ENCODE data around the gene SNRPD2. TPM values are rescaled to one million over a fixed set of nuclear protein-coding genes. Genes with fewer than 3 reads are reported as not detected.
"Not testable (repeated sequence)": the region's sequence is repeated elsewhere in the genome, so short reads cannot be mapped to it uniquely, and the experiment has no call there.

SNRPD2 gene
- total RNA-seq, 2 experiments from 2014 or later = 485 to 566 TPM

DNA sequence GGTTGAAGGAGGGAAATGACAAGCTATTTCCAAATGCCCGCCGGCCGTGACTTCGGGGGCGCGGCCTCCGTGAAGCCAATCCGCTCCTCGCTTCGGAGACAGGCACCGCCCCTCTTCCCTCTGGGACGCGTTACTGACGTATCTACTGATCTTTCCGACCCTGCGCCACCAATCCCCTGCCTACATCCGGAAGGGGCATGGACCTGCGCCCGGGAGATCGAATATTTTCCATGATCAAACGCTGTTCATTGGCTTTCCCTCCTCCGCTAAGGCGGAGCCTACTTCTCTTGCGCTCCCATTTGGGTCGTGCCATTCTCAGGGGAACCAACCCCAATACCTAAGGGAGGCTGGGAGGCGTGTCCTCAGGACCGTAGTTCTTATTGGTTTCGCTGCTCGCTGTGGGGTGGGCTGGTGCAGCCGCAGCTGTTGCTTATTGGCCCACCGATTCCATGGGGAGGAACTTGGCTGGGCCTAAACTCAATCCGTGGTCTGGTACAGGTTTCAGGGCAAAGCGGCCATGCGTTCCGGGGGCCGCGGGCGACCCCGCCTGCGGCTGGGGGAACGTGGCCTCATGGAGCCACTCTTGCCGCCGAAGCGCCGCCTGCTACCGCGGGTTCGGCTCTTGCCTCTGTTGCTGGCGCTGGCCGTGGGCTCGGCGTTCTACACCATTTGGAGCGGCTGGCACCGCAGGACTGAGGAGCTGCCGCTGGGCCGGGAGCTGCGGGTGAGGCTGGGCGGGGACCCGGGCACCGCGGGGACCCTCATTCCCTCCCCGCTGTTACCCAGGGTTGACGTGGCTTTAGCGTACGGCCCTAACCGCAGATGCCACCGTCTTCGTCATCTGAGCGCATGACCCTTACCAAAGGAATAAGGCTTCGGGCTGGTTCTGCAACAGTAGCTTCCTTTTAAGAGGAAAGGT lies 693 bp upstream of the SNRPD2 start, which contains the start of gene QPCTL:
QPCTL (plus strand) TSS at position 480 of the 919 bp plus-strand sequence; CDS start at position 518, 38 bp downstream.
- Mint-ChIP-seq H3K27me3 (no peaks in the 10 kb centered on the region), H3K36me3 (ENCODE audit: low read depth) (peaks cover 29% of the 10 kb centered on the region), H3K9me3 (no peaks in the 10 kb centered on the region), H3K27ac (peak within 1 kb of the TSS; percentile 91), H3K4me1 (peaks cover 18% of the 10 kb centered on the region), H3K4me3 (peak within 1 kb of the TSS; percentile 92)
- peak; percentile 99 for DNase-seq
- CTCF ChIA-PET = interaction anchor here (0.6 to 7.9 kb wide), 17 partner anchors 9 to 272 kb away, joined by 3 to 80 read pairs (median 5); partner anchors contain the start of genes FBXO46 and FOXA3
- POLR2A ChIA-PET = interaction anchor here (0.6 to 2.1 kb wide), 3 partner anchors 15 to 118 kb away, joined by 3 to 5 read pairs (median 3); no protein-coding TSS in a partner anchor

DNA sequence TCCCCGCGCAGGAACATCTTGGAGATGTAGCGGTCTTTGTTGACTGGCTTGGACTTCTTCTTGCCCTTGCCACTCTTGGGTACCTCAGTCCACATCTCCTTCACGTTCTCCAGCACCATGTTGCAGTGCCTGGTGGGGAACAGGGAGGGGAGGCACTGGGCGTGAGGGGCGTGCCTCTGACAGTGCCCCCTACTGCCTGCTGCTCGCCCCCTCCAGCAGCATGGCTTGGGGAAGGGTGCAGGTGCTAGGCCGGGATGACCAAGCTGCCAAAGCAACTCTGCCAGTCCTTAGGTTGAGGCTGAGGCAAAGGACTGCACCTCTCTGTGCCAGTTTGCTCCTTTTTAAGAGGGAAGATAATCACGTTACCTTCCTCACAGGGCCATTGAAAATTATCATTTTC lies 4.2 kb downstream of the SNRPD2 start:
- ChIA-PET POLR2A (interaction anchor here (0.6 kb wide), 1 partner anchor 498 kb away, joined by 3 read pairs; no protein-coding TSS in a partner anchor), CTCF (interaction anchor here (0.6 to 1.8 kb wide), 2 partner anchors 10 to 27 kb away, joined by 4 to 8 read pairs; no protein-coding TSS in a partner anchor)
- H3K4me1 Mint-ChIP-seq = peaks cover 14% of the 10 kb centered on the region
- no peaks in the 10 kb centered on the region for H3K9me3 Mint-ChIP-seq
- no peak overlapping the region for H3K27ac Mint-ChIP-seq
- peaks cover 43% of the 10 kb centered on the region for H3K36me3 Mint-ChIP-seq (ENCODE audit: low read depth)
- no peak overlapping the region for H3K4me3 Mint-ChIP-seq
- no peak for DNase-seq
- H3K27me3 Mint-ChIP-seq = no peaks in the 10 kb centered on the region

DNA sequence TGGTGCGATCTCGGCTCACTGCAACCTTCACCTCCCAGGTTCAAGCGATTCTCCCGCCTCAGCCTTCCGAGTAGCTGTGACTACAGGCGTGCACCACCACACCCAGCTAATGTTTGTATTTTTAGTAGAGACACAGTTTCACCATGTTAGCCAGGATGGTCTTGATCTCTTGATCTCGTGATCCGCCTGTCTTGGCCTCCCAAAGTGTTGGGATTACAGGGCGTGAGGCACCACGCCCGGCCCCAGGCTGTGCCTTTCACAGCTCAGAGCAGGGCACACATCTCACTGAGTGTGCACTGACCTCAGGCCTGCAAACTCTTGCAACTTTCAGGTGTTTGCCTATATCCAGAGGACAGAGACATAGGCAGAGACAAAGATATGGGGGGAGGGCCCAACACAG lies 6.7 kb downstream of the SNRPD2 start:
- DNase-seq, H3K27me3 Mint-ChIP-seq, H3K9me3 Mint-ChIP-seq, H3K4me3 Mint-ChIP-seq, H3K27ac Mint-ChIP-seq, POLR2A ChIA-PET: not testable (repeated sequence)
- CTCF ChIA-PET = interaction anchor here (0.7 kb wide), 2 partner anchors 59 to 206 kb away, joined by 3 to 5 read pairs; no protein-coding TSS in a partner anchor
- Mint-ChIP-seq H3K4me1 (peaks cover 15% of the 10 kb centered on the region), H3K36me3 (ENCODE audit: low read depth) (peaks cover 41% of the 10 kb centered on the region)

DNA sequence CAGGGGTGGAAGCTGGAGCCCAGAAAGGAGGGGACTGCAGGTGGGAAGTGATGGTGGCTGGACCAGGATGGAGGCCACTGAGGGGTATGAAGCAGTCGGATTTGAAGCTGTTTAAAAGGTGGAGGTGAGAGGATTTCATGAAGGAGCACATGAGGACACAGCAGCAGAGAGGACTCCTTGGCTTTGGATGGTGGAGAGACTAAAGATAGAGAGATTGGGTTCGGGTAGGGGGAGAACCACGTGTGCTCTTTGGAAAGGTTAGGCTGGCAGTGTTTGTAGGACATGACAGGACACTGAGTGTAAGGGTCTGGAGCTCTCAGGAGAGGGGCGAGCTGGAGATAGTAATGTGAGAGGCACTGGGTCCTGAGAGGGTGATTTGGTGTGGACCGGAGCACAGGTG lies 8.8 kb downstream of the SNRPD2 start:
- Mint-ChIP-seq H3K27ac (peak overlapping the region; percentile 17), H3K27me3 (peaks cover 2% of the 10 kb centered on the region), H3K4me1 (peaks cover 13% of the 10 kb centered on the region), H3K9me3 (no peaks in the 10 kb centered on the region), H3K36me3 (ENCODE audit: low read depth) (peaks cover 27% of the 10 kb centered on the region), H3K4me3 (no peak overlapping the region)
- CTCF ChIA-PET = interaction anchor here (0.5 kb wide), 1 partner anchor 8 kb away, joined by 4 read pairs; no protein-coding TSS in a partner anchor
- no peak for DNase-seq
- POLR2A ChIA-PET = no interaction called here

DNA sequence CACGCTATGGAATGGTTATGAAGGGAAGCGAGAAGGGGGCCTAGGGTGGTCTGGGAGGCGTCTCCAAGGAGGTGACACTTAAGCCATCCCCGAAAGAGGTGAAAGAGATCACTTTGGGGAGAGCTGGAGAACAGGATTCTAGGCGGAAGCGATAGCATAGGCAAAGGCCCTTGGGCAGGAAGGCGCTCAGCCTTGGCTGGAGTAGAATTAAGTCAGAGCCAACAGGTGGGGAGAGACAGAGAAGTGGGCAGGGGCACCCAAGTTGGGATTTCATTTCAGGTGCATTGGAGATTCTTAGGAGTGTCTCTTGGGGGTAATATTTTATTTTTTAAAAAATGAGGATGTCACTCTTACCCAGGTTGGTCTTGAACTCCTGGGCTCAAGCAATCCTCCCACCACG lies 9.6 kb downstream of the SNRPD2 start:
- H3K27me3 Mint-ChIP-seq = peaks cover 7% of the 10 kb centered on the region
- CTCF ChIA-PET = interaction anchor here (0.6 to 9.2 kb wide), 5 partner anchors 10 to 39 kb away, joined by 3 to 80 read pairs (median 3); partner anchors contain the start of genes QPCTL and SNRPD2
- H3K36me3 Mint-ChIP-seq (ENCODE audit: low read depth) = peaks cover 20% of the 10 kb centered on the region
- POLR2A ChIA-PET = no interaction called here
- DNase-seq = no peak
- no peaks in the 10 kb centered on the region for H3K9me3 Mint-ChIP-seq
- H3K27ac Mint-ChIP-seq = no peak overlapping the region
- peak overlapping the region; percentile 6 for H3K4me3 Mint-ChIP-seq
- H3K4me1 Mint-ChIP-seq = peaks cover 19% of the 10 kb centered on the region

DNA sequence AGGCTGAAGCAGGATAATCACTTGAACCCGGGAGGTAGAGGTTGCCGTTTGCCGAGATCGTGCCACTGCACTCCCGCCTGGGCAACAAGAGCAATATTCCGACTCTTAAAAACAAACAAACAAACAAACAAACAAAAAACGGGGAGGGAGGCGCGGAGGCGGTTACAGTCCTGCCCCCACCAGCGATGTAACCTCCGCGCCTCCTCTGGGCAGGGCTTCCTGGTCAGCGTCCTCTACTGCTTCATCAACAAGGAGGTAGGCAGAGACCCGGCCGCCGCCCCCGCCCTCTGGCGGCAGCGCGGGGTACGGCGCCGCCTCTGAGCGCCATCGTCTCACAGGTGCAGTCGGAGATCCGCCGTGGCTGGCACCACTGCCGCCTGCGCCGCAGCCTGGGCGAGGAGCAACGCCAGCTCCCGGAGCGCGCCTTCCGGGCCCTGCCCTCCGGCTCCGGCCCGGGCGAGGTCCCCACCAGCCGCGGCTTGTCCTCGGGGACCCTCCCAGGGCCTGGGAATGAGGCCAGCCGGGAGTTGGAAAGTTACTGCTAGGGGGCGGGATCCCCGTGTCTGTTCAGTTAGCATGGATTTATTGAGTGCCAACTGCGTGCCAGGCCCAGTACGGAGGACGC lies 10.2 kb downstream of the SNRPD2 start:
- Mint-ChIP-seq H3K36me3 (ENCODE audit: low read depth) (peaks cover 15% of the 10 kb centered on the region), H3K9me3 (no peaks in the 10 kb centered on the region), H3K27ac (peak overlapping the region; percentile 90), H3K4me3 (peak overlapping the region; percentile 76), H3K4me1 (peaks cover 22% of the 10 kb centered on the region), H3K27me3 (peaks cover 7% of the 10 kb centered on the region)
- DNase-seq = peak; percentile 88
- POLR2A ChIA-PET = no interaction called here
- CTCF ChIA-PET = interaction anchor here (0.6 to 9.2 kb wide), 14 partner anchors 11 to 300 kb away, joined by 3 to 80 read pairs (median 3); partner anchors contain the start of genes GIPR, QPCTL and SNRPD2

DNA sequence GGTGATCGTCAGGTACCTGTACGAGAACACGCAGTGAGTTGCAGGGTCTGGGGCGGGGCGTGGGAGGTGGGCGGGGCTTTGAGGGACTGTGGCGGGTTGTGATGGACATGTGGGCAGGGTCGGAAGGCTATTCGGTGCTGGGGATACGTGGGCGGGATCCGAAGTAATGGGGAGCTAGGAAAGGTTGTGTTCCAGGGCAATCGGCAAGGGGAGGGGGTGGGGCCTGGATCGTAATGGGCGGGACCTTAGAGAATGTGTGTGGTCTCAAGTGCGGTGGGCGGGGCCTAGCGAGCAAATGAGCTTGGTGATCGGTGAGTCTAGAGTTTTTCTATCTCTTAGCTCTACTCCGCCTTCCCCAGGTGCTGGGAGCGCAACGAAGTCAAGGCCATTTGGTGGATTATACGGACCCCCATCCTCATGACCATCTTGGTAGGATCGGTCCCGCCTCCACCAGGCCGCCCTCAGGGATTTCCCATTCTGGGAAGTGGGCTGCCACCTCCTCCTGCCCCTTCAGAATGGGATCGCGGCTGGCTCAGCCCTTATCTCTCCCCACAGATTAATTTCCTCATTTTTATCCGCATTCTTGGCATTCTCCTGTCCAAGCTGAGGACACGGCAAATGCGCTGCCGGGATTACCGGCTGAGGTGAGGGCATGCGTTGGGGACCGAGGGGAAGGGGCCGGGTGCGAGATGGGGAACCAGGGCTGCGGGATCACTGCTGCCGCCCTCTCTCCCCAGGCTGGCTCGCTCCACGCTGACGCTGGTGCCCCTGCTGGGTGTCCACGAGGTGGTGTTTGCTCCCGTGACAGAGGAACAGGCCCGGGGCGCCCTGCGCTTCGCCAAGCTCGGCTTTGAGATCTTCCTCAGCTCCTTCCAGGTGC lies 14.2 kb downstream of the SNRPD2 start:
- ChIA-PET POLR2A (interaction anchor here (1.6 kb wide), 1 partner anchor 13 kb away, joined by 5 read pairs; the partner anchor contains the start of gene SNRPD2), CTCF (interaction anchor here (0.5 to 9.2 kb wide), 17 partner anchors 8 to 238 kb away, joined by 3 to 80 read pairs (median 4); partner anchors contain the start of genes GIPR, QPCTL and SNRPD2)
- H3K36me3 Mint-ChIP-seq (ENCODE audit: low read depth) = no peaks in the 10 kb centered on the region
- H3K27me3 Mint-ChIP-seq = peaks cover 9% of the 10 kb centered on the region
- peaks cover 22% of the 10 kb centered on the region for H3K4me1 Mint-ChIP-seq
- peak overlapping the region; percentile 55 for H3K27ac Mint-ChIP-seq
- H3K4me3 Mint-ChIP-seq = peak overlapping the region; percentile 72
- H3K9me3 Mint-ChIP-seq = no peaks in the 10 kb centered on the region
- peak; percentile 80 for DNase-seq

DNA sequence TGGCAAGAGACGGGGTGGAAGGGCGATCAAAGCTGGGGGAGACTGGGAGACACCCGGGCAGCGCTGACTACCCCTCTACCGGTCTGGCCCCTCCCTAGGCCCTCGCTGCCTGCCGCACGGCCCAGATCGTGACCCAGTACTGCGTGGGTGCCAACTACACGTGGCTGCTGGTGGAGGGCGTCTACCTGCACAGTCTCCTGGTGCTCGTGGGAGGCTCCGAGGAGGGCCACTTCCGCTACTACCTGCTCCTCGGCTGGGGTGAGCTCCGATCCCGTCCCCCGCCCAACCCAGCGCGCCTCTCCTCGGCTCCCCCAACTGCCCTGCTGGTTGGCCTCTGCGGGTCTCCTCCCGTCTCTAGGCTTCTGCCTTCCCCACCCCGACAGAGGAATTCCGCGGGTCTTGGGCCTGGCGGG lies 14.9 kb downstream of the SNRPD2 start:
- no peak overlapping the region for H3K27ac Mint-ChIP-seq
- no peaks in the 10 kb centered on the region for H3K36me3 Mint-ChIP-seq (ENCODE audit: low read depth)
- H3K4me1 Mint-ChIP-seq = peaks cover 19% of the 10 kb centered on the region
- peaks cover 9% of the 10 kb centered on the region for H3K27me3 Mint-ChIP-seq
- ChIA-PET CTCF (interaction anchor here (0.7 to 9.2 kb wide), 9 partner anchors 9 to 208 kb away, joined by 3 to 80 read pairs (median 6); partner anchors contain the start of genes QPCTL and SNRPD2), POLR2A (interaction anchor here (1.6 kb wide), 1 partner anchor 14 kb away, joined by 5 read pairs; the partner anchor contains the start of gene SNRPD2)
- H3K4me3 Mint-ChIP-seq = peak overlapping the region; percentile 56
- H3K9me3 Mint-ChIP-seq = no peaks in the 10 kb centered on the region
- peak; percentile 38 for DNase-seq

DNA sequence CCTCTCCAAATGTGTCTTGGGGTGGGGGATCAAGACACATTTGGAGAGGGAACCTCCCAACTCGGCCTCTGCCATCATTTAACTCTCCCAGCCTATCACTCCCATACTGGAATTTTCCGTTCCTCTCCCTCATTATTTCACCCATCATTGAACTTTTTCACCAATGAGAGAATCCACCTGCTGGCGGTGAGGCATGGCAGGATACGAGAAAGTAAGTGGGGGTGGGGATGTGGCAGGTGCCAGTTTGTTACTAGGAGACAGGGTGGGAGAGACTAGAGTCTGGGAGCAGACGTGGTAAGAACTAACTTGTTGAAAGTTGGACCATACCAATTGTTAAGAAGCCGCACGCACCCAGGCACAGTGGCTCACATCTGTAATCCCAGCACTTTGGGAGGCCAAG lies 16.8 kb downstream of the SNRPD2 start:
- H3K36me3 Mint-ChIP-seq (ENCODE audit: low read depth) = peaks cover 2% of the 10 kb centered on the region
- no peak for DNase-seq
- no peak overlapping the region for H3K27ac Mint-ChIP-seq
- no peaks in the 10 kb centered on the region for H3K9me3 Mint-ChIP-seq
- ChIA-PET POLR2A (no interaction called here), CTCF (interaction anchor here (1.4 to 9.2 kb wide), 2 partner anchors 17 to 142 kb away, joined by 3 to 80 read pairs; partner anchors contain the start of genes QPCTL and SNRPD2)
- no peak overlapping the region for H3K4me3 Mint-ChIP-seq
- peaks cover 21% of the 10 kb centered on the region for H3K27me3 Mint-ChIP-seq
- H3K4me1 Mint-ChIP-seq = peaks cover 24% of the 10 kb centered on the region

DNA sequence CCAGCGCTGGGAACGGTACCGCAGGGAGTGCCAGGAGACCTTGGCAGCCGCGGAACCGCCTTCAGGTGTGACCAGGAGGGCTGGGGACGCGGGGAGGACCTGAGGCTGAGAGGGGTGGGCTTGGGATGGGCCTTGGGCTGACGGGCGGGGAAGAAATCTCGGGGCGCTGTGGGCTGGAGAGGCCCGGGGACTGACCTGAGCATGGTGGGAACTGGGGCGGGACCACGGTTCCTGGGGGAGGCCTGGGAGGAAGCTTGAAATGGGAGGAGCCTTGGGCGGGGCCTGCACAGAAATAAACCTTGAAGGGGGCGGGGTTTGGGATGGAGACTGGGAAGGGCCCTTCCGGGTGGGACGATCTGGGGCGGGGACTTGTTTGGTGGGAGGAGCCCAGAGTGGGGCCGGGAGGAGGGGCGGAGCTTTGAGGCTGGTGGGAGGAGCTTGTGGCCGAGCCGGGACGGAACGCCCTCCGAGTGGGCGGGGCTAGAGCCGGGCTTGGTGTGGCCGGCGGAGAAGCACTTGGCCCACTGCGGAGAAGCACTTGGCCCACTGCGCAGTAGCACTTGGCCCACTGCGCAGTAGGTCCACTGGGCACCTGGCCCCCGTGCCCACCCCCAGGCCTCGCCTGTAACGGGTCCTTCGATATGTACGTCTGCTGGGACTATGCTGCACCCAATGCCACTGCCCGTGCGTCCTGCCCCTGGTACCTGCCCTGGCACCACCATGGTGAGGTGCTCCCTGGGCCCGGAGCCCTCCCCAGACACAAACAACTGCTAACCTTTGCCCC lies 20.9 kb downstream of the SNRPD2 start:
- ChIA-PET POLR2A (no interaction called here), CTCF (interaction anchor here (0.6 to 2.5 kb wide), 7 partner anchors 9 to 185 kb away, joined by 3 to 10 read pairs (median 3); partner anchors contain the start of genes EML2, QPCTL and SNRPD2)
- Mint-ChIP-seq H3K9me3 (no peaks in the 10 kb centered on the region), H3K27me3 (peaks cover 26% of the 10 kb centered on the region), H3K36me3 (ENCODE audit: low read depth) (peaks cover 2% of the 10 kb centered on the region), H3K4me1 (peaks cover 34% of the 10 kb centered on the region), H3K27ac (no peak overlapping the region), H3K4me3 (no peak overlapping the region)
- peak; percentile 63 for DNase-seq

All from activated CD4-positive, alpha-beta T cell treated with anti-CD3 and anti-CD28 coated beads, Interleukin-2, amount 10 ng/mL, durations not matched to agents 7 days and 5 days (primary cell).